Mesothelial cell of epicardium (in vitro differentiated cells): ENCODE results near the gene EXOC6. TPM values are rescaled to one million over a fixed set of nuclear protein-coding genes. Genes with fewer than 3 reads are reported as not detected.
A peak's percentile ranks its signal among the peaks of the same experiment; 100 is the strongest.
"Not testable (repeated sequence)": the region's sequence is repeated elsewhere in the genome, so short reads cannot be mapped to it uniquely, and the experiment has no call there.

Experiments
- DNase-seq, 2 experiments: peaks; one replicate each; pipeline ENCODE4 v3.0.0; 2021; ENCODE audit warnings: low spot score in 2 of 2; ENCODE audit not compliant: unreplicated experiment in 2 of 2
- H3K27ac Mint-ChIP-seq: 2 replicates; pipeline ENCODE4 v1.8.0; 2021; ENCODE audit warnings: mixed read lengths
- H3K27me3 Mint-ChIP-seq: 2 replicates; pipeline ENCODE4 v1.8.0; 2021; ENCODE audit warnings: low read depth, mixed read lengths
- H3K36me3 Mint-ChIP-seq: 2 replicates; pipeline ENCODE4 v1.8.0; 2021; ENCODE audit warnings: mixed read lengths
- H3K4me1 Mint-ChIP-seq: 2 replicates; pipeline ENCODE4 v1.8.0; 2021; ENCODE audit warnings: mixed read lengths
- H3K4me3 Mint-ChIP-seq: 2 replicates; pipeline ENCODE4 v1.8.0; 2021; ENCODE audit warnings: mild to moderate bottlenecking, moderate library complexity, mixed read lengths
- H3K9me3 Mint-ChIP-seq: 2 replicates; pipeline ENCODE4 v1.8.0; 2021; ENCODE audit warnings: mixed read lengths
- CTCF ChIP-seq: fragments of 200-600 bp; sonication (generic); IDR thresholded peaks from one replicate; pipeline ENCODE4 v1.5.0; 2021; ENCODE audit warnings: antibody characterized with exemption; ENCODE audit not compliant: unreplicated experiment
- total RNA-seq: library from RNA; stranded (reverse); gene quantifications from 3 replicates; pipeline ENCODE4 v1.2.1, GENCODE V29; 2021

Gene EXOC6
- total RNA-seq, 1 donor from 2014 or later: 11.6 TPM

GRCh38 chr10:92892691-92893054 is 44.4 kb downstream of the EXOC6 start:
- Mint-ChIP-seq H3K36me3 (peaks cover 6% of the 10 kb centered on the region), H3K27me3 (no peaks in the 10 kb centered on the region), H3K4me1 (peaks cover 10% of the 10 kb centered on the region), H3K9me3 (no peaks in the 10 kb centered on the region), H3K27ac (peak overlapping the region; percentile 76), H3K4me3 (no peak overlapping the region)
- TF ChIP-seq CTCF: no peak
- DNase-seq: no peak

GRCh38 chr10:92894081-92894655 is 45.8 kb downstream of the EXOC6 start:
- TF ChIP-seq CTCF: no peak
- no peak overlapping the region for H3K4me3 Mint-ChIP-seq
- DNase-seq: no peak
- H3K36me3 Mint-ChIP-seq: peaks cover 6% of the 10 kb centered on the region
- peaks cover 10% of the 10 kb centered on the region for H3K4me1 Mint-ChIP-seq
- no peaks in the 10 kb centered on the region for H3K9me3 Mint-ChIP-seq
- no peaks in the 10 kb centered on the region for H3K27me3 Mint-ChIP-seq
- no peak overlapping the region for H3K27ac Mint-ChIP-seq

GRCh38 chr10:92897916-92898315 is 49.6 kb downstream of the EXOC6 start:
- no peak for DNase-seq
- H3K4me1 Mint-ChIP-seq: no peaks in the 10 kb centered on the region
- no peaks in the 10 kb centered on the region for H3K27me3 Mint-ChIP-seq
- no peak for TF ChIP-seq CTCF
- no peak overlapping the region for H3K27ac Mint-ChIP-seq
- H3K36me3 Mint-ChIP-seq: peaks cover 6% of the 10 kb centered on the region
- no peaks in the 10 kb centered on the region for H3K9me3 Mint-ChIP-seq
- no peak overlapping the region for H3K4me3 Mint-ChIP-seq

GRCh38 chr10:92901819-92902251 is 53.5 kb downstream of the EXOC6 start:
- Mint-ChIP-seq H3K9me3 (no peaks in the 10 kb centered on the region), H3K27me3 (no peaks in the 10 kb centered on the region), H3K4me3 (no peak overlapping the region), H3K4me1 (no peaks in the 10 kb centered on the region), H3K27ac (no peak overlapping the region), H3K36me3 (peaks cover 10% of the 10 kb centered on the region)
- no peak for DNase-seq
- no peak for TF ChIP-seq CTCF

GRCh38 chr10:92903633-92904032 is 55.3 kb downstream of the EXOC6 start:
- no peaks in the 10 kb centered on the region for H3K4me1 Mint-ChIP-seq
- no peak overlapping the region for H3K27ac Mint-ChIP-seq
- H3K4me3 Mint-ChIP-seq: no peak overlapping the region
- H3K36me3 Mint-ChIP-seq: peaks cover 4% of the 10 kb centered on the region
- no peak for DNase-seq
- TF ChIP-seq CTCF: no peak
- no peaks in the 10 kb centered on the region for H3K27me3 Mint-ChIP-seq
- H3K9me3 Mint-ChIP-seq: no peaks in the 10 kb centered on the region

GRCh38 chr10:92907280-92907679 is 59.0 kb downstream of the EXOC6 start:
- H3K27me3 Mint-ChIP-seq: no peaks in the 10 kb centered on the region
- no peak overlapping the region for H3K4me3 Mint-ChIP-seq
- no peaks in the 10 kb centered on the region for H3K9me3 Mint-ChIP-seq
- no peak for TF ChIP-seq CTCF
- peaks cover 4% of the 10 kb centered on the region for H3K36me3 Mint-ChIP-seq
- H3K4me1 Mint-ChIP-seq: peaks cover 2% of the 10 kb centered on the region
- H3K27ac Mint-ChIP-seq: no peak overlapping the region
- DNase-seq: no peak

- H3K4me3 Mint-ChIP-seq, H3K36me3 Mint-ChIP-seq, H3K4me1 Mint-ChIP-seq, DNase-seq, H3K9me3 Mint-ChIP-seq, H3K27ac Mint-ChIP-seq, H3K27me3 Mint-ChIP-seq: not testable (repeated sequence)
Measured at GRCh38 chr10:92912631-92913030, 64.3 kb downstream of the EXOC6 start.
